ENCODE results near the gene FAM117B.

GRCh38 chr2:202642567-202642966 lies 7.8 kb downstream of the FAM117B start:
- TF ChIP-seq CTCF (IDR thresholded peaks at IDR 0.05; ENCODE audit: control extremely low read depth in 1 of 3, insufficient read depth in 1 of 3, low read depth in 1 of 3, low read length in 3 of 3) (no peak), RFX5 (IDR thresholded peaks at IDR 0.05; ENCODE audit: borderline replicate concordance, low read depth, low read length) (no peak), POLR2A (IDR thresholded peaks at IDR 0.05; ENCODE audit: control extremely low read depth in 1 of 2, low read depth in 2 of 2, low read length in 2 of 2) (no peak), RXRA (IDR thresholded peaks at IDR 0.05; ENCODE audit: insufficient read depth, low read depth, low read length) (no peak), EZH2 (IDR thresholded peaks at IDR 0.05; ENCODE audit: low read depth, low read length, severe bottlenecking) (no peak), TBP (IDR thresholded peaks at IDR 0.05; ENCODE audit: low read depth, low read length) (no peak), BRCA1 (IDR thresholded peaks at IDR 0.05; ENCODE audit: low read depth, low read length) (no peak), SP2 (IDR thresholded peaks at IDR 0.05; ENCODE audit: low read length) (no peak), YY1 (IDR thresholded peaks at IDR 0.05; ENCODE audit: low read depth, low read length) (no peak)

All from H1 (cell line).